ENCODE data around the gene ENHO. TPM values are rescaled to one million over a fixed set of nuclear protein-coding genes. Genes with fewer than 3 reads are reported as not detected.

Gene ENHO
- total RNA-seq, 4 donors from 2014 or later = not detected

DNA sequence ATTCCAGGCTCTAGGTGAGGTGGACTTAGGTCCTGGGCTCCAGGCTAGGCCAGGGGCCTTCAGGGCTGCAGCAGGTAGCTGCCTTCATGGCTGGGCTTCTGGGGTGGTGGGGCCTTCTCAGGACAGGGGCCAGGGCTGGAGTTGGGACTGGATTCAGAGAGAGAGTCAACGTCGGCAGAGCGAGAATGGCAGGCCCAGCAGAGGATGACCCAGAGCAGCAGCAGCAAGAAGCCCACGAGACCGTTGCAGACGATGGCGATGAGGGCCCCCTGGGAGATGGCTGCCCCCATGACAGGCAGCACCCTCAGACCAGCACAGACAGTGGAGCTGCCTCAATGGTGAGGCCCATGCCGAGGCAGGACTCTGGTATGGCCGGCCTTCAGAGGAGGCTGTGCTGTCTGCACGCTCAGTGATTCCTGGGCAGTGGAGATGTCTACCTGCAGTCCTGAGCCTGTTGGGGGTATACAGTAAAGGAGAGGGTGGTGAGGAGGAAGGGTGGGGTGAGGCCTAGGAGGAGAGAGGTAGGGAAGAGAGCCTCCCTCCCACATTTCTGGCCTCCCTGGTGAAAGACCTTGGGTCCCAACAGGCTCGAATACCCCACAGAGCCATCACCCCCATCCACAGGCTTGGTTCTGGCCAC lies 1.3 kb downstream of the ENHO start:
- Histone ChIP-seq H3K9me3 (no peaks in the 10 kb centered on the region), H3K36me3 (no peaks in the 10 kb centered on the region), H3K4me3 (replicated peaks in 1 of 3) (no peak overlapping the region), H3K4me1 (peaks cover 6 to 10% of the 10 kb centered on the region in 2 donors), H3K27me3 (no peaks in the 10 kb centered on the region), H3K27ac (no peak overlapping the region)
- intact Hi-C loops (cut with DNase I) = no loop called here
- TF ChIP-seq POLR2A (IDR thresholded peaks at IDR 0.05) = no peak
- TF ChIP-seq, protein P1, sequence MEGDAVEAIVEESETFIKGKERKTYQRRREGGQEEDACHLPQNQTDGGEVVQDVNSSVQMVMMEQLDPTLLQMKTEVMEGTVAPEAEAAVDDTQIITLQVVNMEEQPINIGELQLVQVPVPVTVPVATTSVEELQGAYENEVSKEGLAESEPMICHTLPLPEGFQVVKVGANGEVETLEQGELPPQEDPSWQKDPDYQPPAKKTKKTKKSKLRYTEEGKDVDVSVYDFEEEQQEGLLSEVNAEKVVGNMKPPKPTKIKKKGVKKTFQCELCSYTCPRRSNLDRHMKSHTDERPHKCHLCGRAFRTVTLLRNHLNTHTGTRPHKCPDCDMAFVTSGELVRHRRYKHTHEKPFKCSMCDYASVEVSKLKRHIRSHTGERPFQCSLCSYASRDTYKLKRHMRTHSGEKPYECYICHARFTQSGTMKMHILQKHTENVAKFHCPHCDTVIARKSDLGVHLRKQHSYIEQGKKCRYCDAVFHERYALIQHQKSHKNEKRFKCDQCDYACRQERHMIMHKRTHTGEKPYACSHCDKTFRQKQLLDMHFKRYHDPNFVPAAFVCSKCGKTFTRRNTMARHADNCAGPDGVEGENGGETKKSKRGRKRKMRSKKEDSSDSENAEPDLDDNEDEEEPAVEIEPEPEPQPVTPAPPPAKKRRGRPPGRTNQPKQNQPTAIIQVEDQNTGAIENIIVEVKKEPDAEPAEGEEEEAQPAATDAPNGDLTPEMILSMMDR (IDR thresholded peaks at IDR 0.05) = no peak
- 95 to 97% methylated on average over 9 to 11 of the region's 11 CpGs for WGBS, 2 donors
- DNase-seq = no peak

DNA sequence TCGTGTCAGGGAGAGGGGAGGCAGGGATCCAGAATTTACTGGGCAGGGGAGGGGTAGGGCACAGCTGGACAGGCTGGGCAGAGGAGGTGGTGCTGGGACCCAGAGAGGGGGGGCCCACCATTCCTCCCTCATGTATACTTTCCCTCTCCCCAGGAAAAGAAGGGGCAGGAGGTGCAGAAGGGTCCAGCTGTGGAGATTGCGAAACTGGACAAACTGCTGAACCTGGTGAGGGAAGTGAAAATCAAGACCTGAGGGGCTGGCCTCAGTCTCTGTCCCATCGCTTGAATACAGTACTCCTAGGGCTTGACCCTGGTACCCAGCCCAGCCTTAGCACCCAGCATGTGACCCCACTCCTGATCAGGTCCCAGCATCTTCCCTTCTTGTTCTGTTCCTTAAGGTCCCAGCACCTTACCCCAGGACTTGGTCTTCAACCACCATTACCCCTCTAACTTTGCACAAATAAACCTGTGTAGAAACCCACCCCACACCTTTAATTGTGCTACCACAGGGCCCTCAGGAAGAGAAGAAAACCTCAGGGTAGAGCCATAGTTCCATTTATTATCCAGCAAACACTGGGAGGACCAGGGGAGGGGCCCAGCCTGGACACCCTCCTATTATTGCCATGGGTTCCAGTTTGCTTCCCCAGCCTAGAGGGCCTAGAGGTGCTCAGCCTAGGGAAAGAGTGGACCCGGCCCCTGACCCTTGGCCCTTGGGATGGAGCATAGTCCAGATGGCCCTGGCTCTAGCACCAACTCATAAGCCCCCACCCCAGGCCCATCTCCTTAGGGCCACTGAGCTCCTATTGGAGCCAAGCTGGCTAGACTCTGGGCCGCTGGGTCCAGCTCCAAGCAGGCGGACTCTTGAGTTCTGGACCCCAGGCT lies 2.0 kb downstream of the ENHO start:
- Histone ChIP-seq H3K4me1 (peaks cover 6 to 10% of the 10 kb centered on the region in 2 donors), H3K9me3 (no peaks in the 10 kb centered on the region), H3K36me3 (no peaks in the 10 kb centered on the region), H3K4me3 (replicated peaks in 1 of 3) (no peak overlapping the region), H3K27me3 (no peaks in the 10 kb centered on the region), H3K27ac (no peak overlapping the region)
- DNase-seq = no peak
- 85 to 89% methylated on average over 3 to 6 of the region's 6 CpGs for WGBS, 2 donors
- intact Hi-C loops (cut with DNase I) = no loop called here
- TF ChIP-seq POLR2A (IDR thresholded peaks at IDR 0.05) = no peak
- TF ChIP-seq, protein P1 (IDR thresholded peaks at IDR 0.05) = no peak

DNA sequence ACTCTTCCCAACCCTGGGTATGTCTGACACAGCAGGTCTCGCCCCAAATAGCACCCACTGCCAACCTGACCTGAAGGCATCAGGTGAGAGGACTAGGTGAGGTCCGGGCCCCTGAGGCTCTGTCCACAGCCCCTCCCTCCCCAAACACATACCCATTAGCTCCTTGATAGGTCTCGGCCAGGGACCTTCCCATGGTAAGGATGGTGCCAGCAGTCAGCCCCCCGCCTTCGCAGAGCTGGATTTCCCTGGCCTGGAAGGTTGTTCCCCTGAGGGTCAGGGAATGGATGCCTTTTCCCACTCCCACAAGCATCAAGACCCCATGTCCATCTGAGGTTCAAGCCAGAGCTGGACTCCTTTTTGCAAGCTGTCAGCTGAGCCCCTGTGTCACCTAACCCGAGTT lies 2.7 kb downstream of the ENHO start:
- WGBS, 2 donors = 84 to 91% methylated on average over 4 to 6 of the region's 6 CpGs
- Histone ChIP-seq H3K4me1 (peaks cover 6 to 10% of the 10 kb centered on the region in 2 donors), H3K4me3 (replicated peaks in 1 of 3) (no peak overlapping the region), H3K36me3 (no peaks in the 10 kb centered on the region), H3K27me3 (no peaks in the 10 kb centered on the region), H3K9me3 (no peaks in the 10 kb centered on the region), H3K27ac (no peak overlapping the region)
- intact Hi-C loops (cut with DNase I) = no loop called here
- no peak for TF ChIP-seq POLR2A (IDR thresholded peaks at IDR 0.05)
- TF ChIP-seq, protein P1 (IDR thresholded peaks at IDR 0.05) = no peak
- DNase-seq = no peak

DNA sequence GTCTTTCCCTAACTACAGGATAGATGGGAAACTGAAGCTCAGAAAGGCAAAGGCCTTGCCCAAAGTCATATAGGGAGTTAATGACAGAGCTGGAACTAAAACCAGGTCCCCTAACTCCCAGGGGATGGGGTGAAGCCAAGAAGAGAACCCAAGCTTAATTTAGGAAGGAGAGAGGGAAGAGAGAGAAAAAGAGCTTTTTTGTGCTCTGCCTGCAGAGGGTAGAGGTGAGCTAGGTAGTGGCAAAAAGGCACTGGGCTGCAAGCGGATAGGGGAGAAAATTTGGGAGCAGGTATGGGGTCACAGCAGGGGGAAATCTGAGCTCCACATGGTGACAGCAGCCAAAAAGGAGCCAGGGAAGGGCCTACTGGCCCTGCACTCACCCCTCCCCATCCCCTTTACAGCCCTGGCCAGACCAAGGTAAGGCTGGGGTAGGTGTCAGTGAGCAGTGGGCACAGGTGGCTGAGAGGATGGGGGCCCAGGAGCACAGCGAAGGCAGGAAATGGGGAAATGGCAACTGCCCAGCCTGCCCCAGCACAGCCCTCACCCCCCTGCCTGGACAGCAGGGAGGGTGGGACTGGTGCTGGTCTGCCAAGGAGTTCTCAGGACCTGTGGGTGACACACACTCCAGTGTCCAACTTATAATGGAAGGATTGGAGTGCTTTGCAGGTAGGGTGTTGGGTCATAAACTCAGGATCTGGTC lies 3.3 kb downstream of the ENHO start:
- Histone ChIP-seq H3K27ac (no peak overlapping the region), H3K4me1 (peaks cover 6 to 10% of the 10 kb centered on the region in 2 donors), H3K27me3 (no peaks in the 10 kb centered on the region), H3K4me3 (replicated peaks in 1 of 3) (no peak overlapping the region), H3K9me3 (no peaks in the 10 kb centered on the region), H3K36me3 (no peaks in the 10 kb centered on the region)
- no peak for TF ChIP-seq POLR2A (IDR thresholded peaks at IDR 0.05)
- TF ChIP-seq, protein P1 (IDR thresholded peaks at IDR 0.05) = no peak
- no peak for DNase-seq
- intact Hi-C loops (cut with DNase I) = no loop called here
- WGBS, 2 donors = 79 to 98% methylated on average over 2 of the region's 2 CpGs

All from thyroid gland (tissue), 4 donors.